ENCODE measurements around the gene OR2AG2.

The OR2AG2 gene

GRCh38 chr11:6717426-6717825 lies 54.4 kb downstream of the OR2AG2 start:
- no peak overlapping the region for H3K4me3 ChIP-seq (replicated peaks in 1 of 2; ENCODE audit: low read depth in 2 of 2, low read length in 2 of 2)
- no peak for TF ChIP-seq CTCF (IDR thresholded peaks at IDR 0.05; ENCODE audit: low read depth, low read length)
- no peak for DNase-seq (ENCODE audit: low read depth in 2 of 2)

Data from cardiac fibroblast (primary cell).